Transverse colon (tissue), 3 donors: Measurements from ENCODE around the gene DTYMK.

ENCODE experiments used
- POLR2A ChIP-seq: fragments of 450-650 bp; IDR thresholded peaks from one replicate; pipeline ENCODE4 v1.6.1; 2016; ENCODE audit warnings: antibody characterized with exemption, mild to moderate bottlenecking, moderate library complexity
- TF ChIP-seq, protein P1 (sequence below), 5 experiments: fragments of 200-600 bp in 3 of 5; fragments of 450-650 bp in 2 of 5; sonication (generic) in 3 of 5; IDR thresholded peaks; 1 replicate in 2 of 5; 2 replicates in 3 of 5; pipeline ENCODE4 v1.5.1; 2016 to 2017; ENCODE audit warnings: antibody characterized with exemption in 5 of 5, inconsistent platforms in 3 of 5, mild to moderate bottlenecking in 2 of 5, moderate library complexity in 1 of 5

DNA sequence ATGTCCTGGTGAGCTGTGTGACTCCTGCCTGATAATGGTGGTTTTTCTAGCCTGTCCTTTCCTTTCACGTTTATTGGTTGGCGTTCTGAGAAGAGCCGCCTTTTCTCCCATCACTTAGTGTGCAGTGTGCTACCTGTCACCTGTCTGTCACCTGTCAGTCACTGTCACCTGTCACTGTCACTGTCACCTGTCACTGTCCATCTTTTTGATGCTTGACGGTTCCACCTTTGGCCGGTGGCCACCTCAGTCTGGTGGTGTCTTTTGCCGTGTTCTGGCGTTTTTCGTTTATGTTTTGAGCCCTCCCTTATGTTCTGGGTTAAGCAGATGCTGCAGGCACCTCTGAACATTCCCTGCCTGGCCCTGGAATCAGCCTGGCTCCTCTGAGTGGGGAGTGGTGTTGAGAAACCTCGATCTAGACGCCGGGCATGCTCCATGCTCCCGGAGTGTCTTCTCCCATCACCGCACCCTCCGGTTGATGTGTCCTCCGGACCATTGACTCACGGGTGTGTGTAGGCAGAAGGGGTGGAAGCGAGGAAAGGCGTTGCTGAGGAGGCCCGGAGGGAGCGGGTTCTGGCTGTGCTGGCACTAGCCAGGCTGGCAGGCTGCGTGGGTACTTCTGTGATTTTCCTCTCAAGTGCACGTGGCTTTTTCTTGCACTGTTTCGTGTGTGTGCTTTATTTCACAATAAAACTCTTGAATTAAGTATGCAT, 20.7 kb downstream of the DTYMK start:
- TF ChIP-seq, protein P1, sequence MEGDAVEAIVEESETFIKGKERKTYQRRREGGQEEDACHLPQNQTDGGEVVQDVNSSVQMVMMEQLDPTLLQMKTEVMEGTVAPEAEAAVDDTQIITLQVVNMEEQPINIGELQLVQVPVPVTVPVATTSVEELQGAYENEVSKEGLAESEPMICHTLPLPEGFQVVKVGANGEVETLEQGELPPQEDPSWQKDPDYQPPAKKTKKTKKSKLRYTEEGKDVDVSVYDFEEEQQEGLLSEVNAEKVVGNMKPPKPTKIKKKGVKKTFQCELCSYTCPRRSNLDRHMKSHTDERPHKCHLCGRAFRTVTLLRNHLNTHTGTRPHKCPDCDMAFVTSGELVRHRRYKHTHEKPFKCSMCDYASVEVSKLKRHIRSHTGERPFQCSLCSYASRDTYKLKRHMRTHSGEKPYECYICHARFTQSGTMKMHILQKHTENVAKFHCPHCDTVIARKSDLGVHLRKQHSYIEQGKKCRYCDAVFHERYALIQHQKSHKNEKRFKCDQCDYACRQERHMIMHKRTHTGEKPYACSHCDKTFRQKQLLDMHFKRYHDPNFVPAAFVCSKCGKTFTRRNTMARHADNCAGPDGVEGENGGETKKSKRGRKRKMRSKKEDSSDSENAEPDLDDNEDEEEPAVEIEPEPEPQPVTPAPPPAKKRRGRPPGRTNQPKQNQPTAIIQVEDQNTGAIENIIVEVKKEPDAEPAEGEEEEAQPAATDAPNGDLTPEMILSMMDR (IDR thresholded peaks at IDR 0.05): no peak
- TF ChIP-seq POLR2A: no peak
